HepG2 (cell line): ENCODE data around the gene YIF1B. TPM values are rescaled to one million over a fixed set of nuclear protein-coding genes. Genes with fewer than 3 reads are reported as not detected.

Experiments
- ATAC-seq: fragments of 200-7000 bp; cut with Tn5 transposase; 3 replicates; pipeline ENCODE4 v1.9.1; 2020; ENCODE audit warnings: mild to moderate bottlenecking, moderate library complexity
- BruUV-seq: library from RNA; stranded (reverse); fragments of 400-500 nt; replicated peaks from 2 replicates; lab custom pipeline; 2021; lab: Mats Ljungman, UMichigan
- CTCF ChIA-PET: fragments of 300-600 bp; formaldehyde crosslinking; extraction: SDS; loops from one replicate; lab custom pipeline; 2021; ENCODE audit warnings: low total read pairs, inconsistent platforms, low intra/inter-chr PET ratio; lab: Yijun Ruan, JAX
- POLR2A ChIA-PET: fragments of 350-600 bp; sonication (Branson Sonifier 250); formaldehyde crosslinking; loops from one replicate; lab custom pipeline; 2020; ENCODE audit warnings: antibody characterized with exemption, inconsistent platforms; lab: Yijun Ruan, JAX
- DNase-seq: peaks from one replicate; pipeline ENCODE4 v3.0.0-alpha.2; 2015; ENCODE audit warnings: low spot score
- FAIRE-seq: peaks from 3 replicates; lab custom pipeline; 2011; peaks lifted over from hg19 to GRCh38; lab: Jason Lieb, UNC
- H2AFZ ChIP-seq: one replicate; pipeline ENCODE4 v1.6.1; 2011; ENCODE audit warnings: low read length, inconsistent platforms
- H3K27ac ChIP-seq: fragments of 300-600 bp; 3 replicates; pipeline ENCODE4 v1.8.0; 2011; ENCODE audit warnings: mixed run types, mild to moderate bottlenecking, mixed read lengths, low read length, inconsistent platforms; ENCODE audit not compliant: insufficient read depth; ENCODE audit errors: extremely low read length
- H3K27me3 ChIP-seq, 2 experiments: fragments of 200-600 bp in 1 of 2; 2 replicates in 1 of 2; 3 replicates in 1 of 2; pipeline versions ENCODE4 v1.6.0 to v1.8.0; 2011; ENCODE audit warnings: low read length in 2 of 2, mild to moderate bottlenecking in 2 of 2, moderate library complexity in 2 of 2, inconsistent platforms in 1 of 2; ENCODE audit not compliant: insufficient read depth in 2 of 2, control insufficient read depth in 1 of 2
- H3K36me3 ChIP-seq, 2 experiments: fragments of 200-600 bp in 1 of 2; replicated peaks in 1 of 2; 2 replicates in 1 of 2; 3 replicates in 1 of 2; pipeline versions ENCODE4 v1.5.1 to v1.8.0; 2011; ENCODE audit warnings: low read length in 2 of 2, inconsistent platforms in 1 of 2; ENCODE audit not compliant: insufficient read depth in 2 of 2, control insufficient read depth in 1 of 2
- H3K4me1 ChIP-seq: 2 replicates; pipeline ENCODE4 v1.5.1; 2012; ENCODE audit warnings: low read length, inconsistent platforms; ENCODE audit not compliant: insufficient read depth
- H3K4me2 ChIP-seq: 2 replicates; pipeline ENCODE4 v1.6.0; 2011; ENCODE audit warnings: low read depth, low read length, inconsistent platforms
- H3K4me3 ChIP-seq, 3 experiments: fragments of 200-600 bp in 1 of 3; sonication (generic), shearing (Covaris generic) in 1 of 3; replicated peaks in 1 of 3; 2 replicates each; pipeline ENCODE4 v1.5.1; 2011 to 2016; ENCODE audit warnings: low read length in 3 of 3, inconsistent platforms in 2 of 3, low read depth in 2 of 3, mild to moderate bottlenecking in 2 of 3, control low read depth in 1 of 3, mixed read lengths in 1 of 3; ENCODE audit not compliant: insufficient read depth in 1 of 3
- H3K79me2 ChIP-seq: one replicate; pipeline ENCODE4 v1.6.1; 2011; ENCODE audit warnings: low read length, inconsistent platforms; ENCODE audit not compliant: insufficient read depth
- H3K9ac ChIP-seq: 2 replicates; pipeline ENCODE4 v1.6.0; 2011; ENCODE audit warnings: mild to moderate bottlenecking, low read depth, low read length, inconsistent platforms; ENCODE audit not compliant: insufficient read depth
- H3K9me3 ChIP-seq: 2 replicates; pipeline ENCODE4 v1.5.1; 2012; ENCODE audit warnings: mild to moderate bottlenecking, low read length
- H4K20me1 ChIP-seq: 2 replicates; pipeline ENCODE4 v1.6.0; 2011; ENCODE audit warnings: inconsistent platforms, mild to moderate bottlenecking, low read length, moderate library complexity; ENCODE audit not compliant: insufficient read depth
- ATF2 ChIP-seq: sonication (generic); formaldehyde crosslinking; IDR thresholded peaks from 2 replicates; pipeline ENCODE4 v1.4.0; 2020; ENCODE audit warnings: missing genetic modification reagents
- BCLAF1 ChIP-seq: fragments of 450-650 bp; IDR thresholded peaks from 2 replicates; pipeline ENCODE4 v1.6.1; 2017; ENCODE audit warnings: mild to moderate bottlenecking
- CEBPG ChIP-seq: IDR thresholded peaks from 2 replicates; pipeline ENCODE4 v1.6.1; 2016
- HNF4A ChIP-seq: sonication (generic); formaldehyde crosslinking; IDR thresholded peaks from 2 replicates; pipeline ENCODE4 v1.4.0; 2020; ENCODE audit warnings: missing genetic modification reagents
- ISX ChIP-seq: sonication (generic); formaldehyde crosslinking; conservative IDR thresholded peaks from 2 replicates; pipeline ENCODE4 v1.5.0; 2020; ENCODE audit warnings: missing genetic modification reagents
- MIXL1 ChIP-seq: IDR thresholded peaks from 2 replicates; pipeline ENCODE4 v1.6.1; 2016
- NR2C2 ChIP-seq: sonication (generic); formaldehyde crosslinking; IDR thresholded peaks from 2 replicates; pipeline ENCODE4 v1.4.0; 2020; ENCODE audit warnings: missing genetic modification reagents, mild to moderate bottlenecking, moderate library complexity, borderline replicate concordance
- SIX1 ChIP-seq: sonication (generic); formaldehyde crosslinking; IDR thresholded peaks from 2 replicates; pipeline ENCODE4 v1.4.0; 2020; ENCODE audit warnings: missing genetic modification reagents, borderline replicate concordance
- SOX13 ChIP-seq, 3 experiments: fragments of 450-650 bp in 1 of 3; sonication (generic) in 1 of 3; formaldehyde crosslinking in 1 of 3; IDR thresholded peaks in 2 of 3; conservative IDR thresholded peaks in 1 of 3; 2 replicates each; pipeline versions ENCODE4 v1.5.0 to v1.6.1; 2016 to 2020; ENCODE audit warnings: antibody characterized with exemption in 1 of 3, mild to moderate bottlenecking in 1 of 3, missing compliant biosample characterization in 1 of 3, missing genetic modification reagents in 1 of 3, moderate library complexity in 1 of 3
- ZBTB8A ChIP-seq: sonication (generic); formaldehyde crosslinking; IDR thresholded peaks from 2 replicates; pipeline ENCODE4 v1.4.0; 2020; ENCODE audit warnings: mild to moderate bottlenecking, low read depth, missing genetic modification reagents, borderline replicate concordance
- ZIK1 ChIP-seq: sonication (generic); formaldehyde crosslinking; IDR thresholded peaks from 2 replicates; pipeline ENCODE4 v1.5.0; 2020; ENCODE audit warnings: mild to moderate bottlenecking, low read depth, missing genetic modification reagents, borderline replicate concordance
- WGBS: methylation state at CpG from one replicate; pipeline ENCODE4 v1.1.6; 2017; ENCODE audit warnings: low lambda C conversion rate; 5-methylcytosine and 5-hydroxymethylcytosine counted together
- in situ Hi-C: cut with HindIII; loops from 2 replicates; pipeline ENCODE4 v1.10.0; 2017; ENCODE audit warnings: low pct_unique_long_range_greater_than_20kb; ENCODE audit not compliant: extremely low pct_ligation_motif_present
- intact Hi-C: fragments of 100-400 bp; cut with micrococcal nuclease; formaldehyde crosslinking; loops from one replicate; pipeline ENCODE4 v1.10.0; 2022; ENCODE audit not compliant: unreplicated experiment
- polyA plus RNA-seq, 8 experiments: library from polyadenylated mRNA; depleted of rRNA in 3 of 8; stranded (reverse) in 7 of 8; unstranded in 1 of 8; fragments of >200 nt; fragmentation: Illumina TruSeq in 4 of 8; extraction: Trizol in 4 of 8; gene quantifications; 2 replicates each; pipeline versions ENCODE4 v1.2.1 to v1.2.3, GENCODE V29; 2011 to 2016; ENCODE audit warnings: low read depth in 4 of 8, missing spikeins in 1 of 8, mixed read lengths in 1 of 8; ENCODE audit not compliant: insufficient read depth in 1 of 8
- total RNA-seq, 5 experiments: library from RNA; depleted of rRNA; stranded (reverse); fragments of >200 nt; fragmentation: Illumina TruSeq; extraction: Trizol; gene quantifications; 2 replicates each; pipeline ENCODE4 v1.2.3, GENCODE V29; 2016; ENCODE audit warnings: low read depth in 1 of 5

YIF1B gene
- total and polyA plus RNA-seq, 2 of the 13 experiments (the other 11 are each of a cell fraction or from before 2014, with no cell fraction given): 41.4 to 85.2 TPM

- TF ChIP-seq BCLAF1: no peak
- TF ChIP-seq NR2C2 (CRISPR knock-in tag): no peak
- TF ChIP-seq ZIK1 (CRISPR knock-in tag): no peak
- TF ChIP-seq, all 625 proteins: peak for 0
Measured at GRCh38 chr19:38274739-38275138, 41.0 kb downstream of the YIF1B start (continued).

GRCh38 chr19:38273499-38273898 lies 42.2 kb downstream of the YIF1B start:
- no peak overlapping the region for H3K27ac ChIP-seq
- H3K9me3 ChIP-seq: no peaks in the 10 kb centered on the region
- ATAC-seq (no peak), DNase-seq (no peak), FAIRE-seq (no peak)
- no peaks in the 10 kb centered on the region for H3K36me3 ChIP-seq
- peaks cover 0 to 1% of the 10 kb centered on the region in 2 experiments; a peak in 1 of 5 replicates for H3K27me3 ChIP-seq
- 4% methylated on average over 2 of the region's 2 CpGs for WGBS
- no TSS peak for BruUV-seq
- intact Hi-C loops: no loop called here
- no peak overlapping the region for H2AFZ ChIP-seq
- ChIA-PET POLR2A (no interaction called here), CTCF (no interaction called here)
- in situ Hi-C loops: no loop called here
- H3K4me1 ChIP-seq: peaks cover 45% of the 10 kb centered on the region
- no peak for TF ChIP-seq SIX1 (CRISPR knock-in tag)
- no peak for TF ChIP-seq ZBTB8A (CRISPR knock-in tag)
- TF ChIP-seq MIXL1: no peak
- TF ChIP-seq ISX (CRISPR knock-in tag): no peak
- no peak for TF ChIP-seq ATF2 (CRISPR knock-in tag)
- no peak for TF ChIP-seq BCLAF1
- peak; percentile 43; the same call in 1 of the 2 replicates for TF ChIP-seq HNF4A (CRISPR knock-in tag)
- no peak for TF ChIP-seq SOX13 (IDR thresholded peaks at IDR 0.05)
- TF ChIP-seq SOX13 (CRISPR knock-in tag; conservative IDR thresholded peaks at IDR 0.05 in 1 of 2, IDR thresholded peaks at IDR 0.05 in 1 of 2): peak in 1 of 2 experiments; percentile 39; a peak in 1 of 4 replicates
- TF ChIP-seq CEBPG: no peak
- no peak overlapping the region for H3K9ac ChIP-seq
- H3K4me3 ChIP-seq: no peak overlapping the region
- no peaks in the 10 kb centered on the region for H3K79me2 ChIP-seq
- H3K4me2 ChIP-seq: no peak overlapping the region
- H4K20me1 ChIP-seq: no peaks in the 10 kb centered on the region
